Thyroid gland (tissue), 4 donors: ENCODE results near the gene ARHGAP36. TPM values are rescaled to one million over a fixed set of nuclear protein-coding genes. Genes with fewer than 3 reads are reported as not detected.
A peak's percentile ranks its signal among the peaks of the same experiment; 100 is the strongest.

ENCODE experiments used
- DNase-seq, 2 donors: peaks; one replicate each; pipeline ENCODE4 v3.0.0-alpha.2; 2019
- H3K27ac ChIP-seq, 3 donors: fragments of 200-600 bp; sonication (generic); 1 replicate in 2 of 3; 2 replicates in 1 of 3; pipeline ENCODE4 v1.5.1; 2016 to 2019; ENCODE audit warnings: mild to moderate bottlenecking in 1 of 3, moderate library complexity in 1 of 3
- H3K27me3 ChIP-seq: fragments of 200-600 bp; sonication (generic); one replicate; pipeline ENCODE4 v1.5.1; 2019
- H3K36me3 ChIP-seq, 2 donors: fragments of 200-600 bp; sonication (generic); one replicate each; pipeline ENCODE4 v1.5.1; 2016 to 2019
- H3K4me1 ChIP-seq, 2 donors: fragments of 200-600 bp; sonication (generic); one replicate each; pipeline ENCODE4 v1.5.1; 2017 to 2019
- H3K4me3 ChIP-seq, 3 donors: fragments of 200-600 bp; sonication (generic); replicated peaks in 1 of 3; 1 replicate in 2 of 3; 2 replicates in 1 of 3; pipeline ENCODE4 v1.5.1; 2016; ENCODE audit warnings: mild to moderate bottlenecking in 1 of 3
- H3K9me3 ChIP-seq: fragments of 200-600 bp; sonication (generic); one replicate; pipeline ENCODE4 v1.5.1; 2017
- CTCF ChIP-seq, 6 experiments: fragments of 200-600 bp in 3 of 6; fragments of 450-650 bp in 3 of 6; sonication (generic) in 3 of 6; IDR thresholded peaks; one replicate each; pipeline ENCODE4 v1.5.1; 2016 to 2019; ENCODE audit warnings: antibody characterized with exemption in 6 of 6, mild to moderate bottlenecking in 2 of 6, inconsistent platforms in 1 of 6, moderate library complexity in 1 of 6
- POLR2A ChIP-seq, 2 donors: fragments of 450-650 bp; IDR thresholded peaks; one replicate each; pipeline ENCODE4 v1.6.1; 2017; ENCODE audit warnings: antibody characterized with exemption in 2 of 2, mild to moderate bottlenecking in 2 of 2, moderate library complexity in 1 of 2
- WGBS, 2 donors: methylation state at CpG; one replicate each; pipeline ENCODE4 v1.1.5; 2017; 5-methylcytosine and 5-hydroxymethylcytosine counted together
- intact Hi-C: fragments of 100-400 bp; cut with DNase I; formaldehyde crosslinking; loops from one replicate; pipeline ENCODE4 v1.15.1; 2023
- total RNA-seq, 4 donors: library from RNA; depleted of rRNA; stranded (reverse); fragments of >200 nt; gene quantifications; one replicate each; pipeline ENCODE4 v1.2.3, GENCODE V29; 2016

The ARHGAP36 gene
- total RNA-seq, 4 donors from 2014 or later, result not detected

DNA sequence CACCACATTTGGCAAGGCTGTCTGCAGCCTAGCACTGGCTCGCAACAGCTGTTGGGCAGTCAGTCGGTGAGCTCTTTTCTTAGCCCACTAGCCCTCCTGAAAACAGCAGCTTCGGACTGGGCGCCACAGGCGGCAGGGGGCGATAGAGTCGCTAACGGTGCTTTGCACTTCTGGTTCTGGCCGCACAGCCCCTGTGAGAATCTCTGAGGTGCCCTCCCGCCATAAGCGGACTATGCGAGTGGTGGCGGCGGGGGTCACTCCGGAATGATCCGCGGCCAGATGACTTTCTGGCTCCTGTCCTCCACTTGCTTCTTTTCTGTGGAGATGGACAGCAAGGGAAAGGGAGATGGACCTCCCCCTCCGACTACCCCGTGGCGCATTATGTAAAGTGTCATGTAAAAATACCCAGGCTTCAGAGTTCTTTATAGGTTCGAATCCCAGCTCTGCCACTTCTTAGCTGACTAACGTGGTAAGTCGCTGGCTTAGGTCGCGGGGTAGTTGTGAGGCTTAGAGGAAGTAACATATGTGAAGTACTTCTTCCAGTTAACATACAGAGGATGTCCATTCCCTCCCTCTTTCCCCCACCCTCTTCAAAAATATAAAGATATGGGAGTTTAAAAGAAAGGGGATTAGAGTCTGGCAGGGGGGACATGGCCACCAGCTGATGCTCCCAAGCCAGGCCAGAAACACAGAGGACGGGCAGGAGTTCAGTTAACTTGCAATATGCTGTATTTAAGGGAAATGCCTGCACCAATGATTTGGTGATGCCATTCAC, 11.0 kb downstream of the ARHGAP36 start:
- H3K27ac ChIP-seq, result no peak overlapping the region
- no peaks in the 10 kb centered on the region for H3K36me3 ChIP-seq
- WGBS, 2 donors, result 13 to 29% methylated on average over 10 to 13 of the region's 26 CpGs
- DNase-seq, result peak; percentile 17 to 35
- H3K27me3 ChIP-seq, result no peaks in the 10 kb centered on the region
- no peaks in the 10 kb centered on the region for H3K9me3 ChIP-seq
- H3K4me3 ChIP-seq, result no peak overlapping the region
- intact Hi-C loops, result no loop called here
- no peaks in the 10 kb centered on the region for H3K4me1 ChIP-seq
- TF ChIP-seq CTCF (IDR thresholded peaks at IDR 0.05) (peak in 4 of 6 experiments; percentile 15 to 48 (median 36)), POLR2A (IDR thresholded peaks at IDR 0.05) (no peak)

- no peak overlapping the region for H3K27ac ChIP-seq
- DNase-seq, result peak in 1 of 2 donors; percentile 3
- H3K4me3 ChIP-seq, result no peak overlapping the region
- intact Hi-C loops, result no loop called here
- WGBS, 2 donors, result 2 to 4% methylated on average over 21 to 27 of the region's 39 CpGs
- no peaks in the 10 kb centered on the region for H3K36me3 ChIP-seq
- no peaks in the 10 kb centered on the region for H3K4me1 ChIP-seq
- no peaks in the 10 kb centered on the region for H3K27me3 ChIP-seq
- no peaks in the 10 kb centered on the region for H3K9me3 ChIP-seq
- TF ChIP-seq POLR2A (IDR thresholded peaks at IDR 0.05) (no peak), CTCF (IDR thresholded peaks at IDR 0.05) (no peak)
Measured at GRCh38 chrX:131072871-131073571, 14.9 kb downstream of the ARHGAP36 start.

GRCh38 chrX:131073607-131074006, 15.5 kb downstream of the ARHGAP36 start:
- DNase-seq, result no peak
- Histone ChIP-seq H3K4me3 (no peak overlapping the region), H3K36me3 (no peaks in the 10 kb centered on the region), H3K27me3 (no peaks in the 10 kb centered on the region), H3K9me3 (no peaks in the 10 kb centered on the region), H3K4me1 (no peaks in the 10 kb centered on the region), H3K27ac (no peak overlapping the region)
- TF ChIP-seq POLR2A (IDR thresholded peaks at IDR 0.05) (no peak), CTCF (IDR thresholded peaks at IDR 0.05) (no peak)
- intact Hi-C loops, result no loop called here
- WGBS, 2 donors, result 27 to 35% methylated on average over 4 of the region's 4 CpGs

DNA sequence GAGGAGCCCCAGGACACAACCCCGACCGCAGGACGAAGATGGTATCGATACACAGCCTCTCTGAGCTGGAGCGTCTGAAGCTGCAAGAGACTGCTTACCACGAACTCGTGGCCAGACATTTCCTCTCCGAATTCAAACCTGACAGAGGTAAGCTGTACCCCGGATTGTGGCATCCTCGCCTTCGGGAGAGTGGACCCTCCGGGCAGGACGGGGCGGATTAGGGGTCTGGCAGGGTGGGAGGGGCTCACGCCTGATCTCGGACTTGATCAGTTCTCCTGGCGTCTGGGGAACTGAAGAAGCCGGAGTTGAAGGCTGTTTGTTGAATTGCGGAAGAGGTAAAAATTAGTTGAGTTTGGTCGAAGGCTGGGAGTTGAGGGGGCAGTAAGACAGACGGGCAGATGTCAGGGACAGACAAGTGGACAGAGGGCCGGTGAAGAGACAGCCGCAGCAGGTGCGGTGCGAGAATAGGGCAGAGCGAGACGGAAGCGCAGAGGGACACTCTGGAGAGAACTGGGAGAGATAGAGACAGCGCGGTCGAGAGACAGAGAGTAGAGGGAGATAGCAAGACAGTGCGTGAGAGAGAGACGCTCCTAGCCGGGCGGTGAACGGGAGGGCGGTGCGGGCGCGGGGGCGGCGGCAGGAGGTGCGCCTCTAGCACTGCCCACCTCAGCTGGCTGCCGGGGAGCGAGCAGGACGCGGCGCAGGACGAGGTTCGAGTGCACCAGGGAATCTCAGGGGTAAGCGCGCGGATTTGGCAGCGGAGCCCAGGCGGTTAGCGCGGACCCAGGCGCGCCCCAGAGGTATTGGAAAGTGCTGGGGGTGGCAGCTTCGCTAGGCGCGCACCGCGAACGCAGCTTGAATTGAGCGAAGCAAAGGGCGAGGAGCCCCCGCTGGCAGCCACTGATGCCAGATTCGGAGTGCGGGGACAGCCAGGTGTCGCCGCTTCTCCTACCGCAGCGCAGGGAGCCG, 23.9 kb downstream of the ARHGAP36 start:
- Histone ChIP-seq H3K4me3 (no peak overlapping the region), H3K4me1 (no peaks in the 10 kb centered on the region), H3K36me3 (no peaks in the 10 kb centered on the region), H3K9me3 (no peaks in the 10 kb centered on the region), H3K27ac (no peak overlapping the region), H3K27me3 (peaks cover 5% of the 10 kb centered on the region)
- no peak for TF ChIP-seq POLR2A (IDR thresholded peaks at IDR 0.05)
- no peak for TF ChIP-seq CTCF (IDR thresholded peaks at IDR 0.05)
- DNase-seq, result no peak
- intact Hi-C loops, result no loop called here
- 2 to 3% methylated on average over 24 to 41 of the region's 75 CpGs for WGBS, 2 donors
